Measurements from ENCODE around the gene GC. TPM values are rescaled to one million over a fixed set of nuclear protein-coding genes. Genes with fewer than 3 reads are reported as not detected.

The GC gene
- total RNA-seq, 1 donor from 2014 or later, result 0.86 TPM

DNA sequence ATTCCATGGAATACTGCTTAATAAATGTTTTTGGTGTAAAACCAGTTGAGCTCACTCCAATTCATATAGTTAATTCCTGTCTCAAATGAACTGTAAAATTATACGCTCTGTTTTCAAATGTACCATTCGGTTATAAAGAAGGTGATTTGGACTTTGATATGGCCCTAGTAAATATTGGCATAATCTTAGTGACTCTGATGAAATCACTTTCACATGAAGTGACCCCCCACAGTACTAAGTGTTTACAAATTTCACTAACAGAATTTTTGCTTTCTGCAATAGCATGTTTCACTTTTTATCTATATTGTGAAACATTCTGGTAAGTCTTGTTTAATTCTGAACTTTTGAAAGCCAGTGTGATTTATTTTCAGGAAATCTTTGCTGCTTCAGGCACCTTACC lies 10.9 kb downstream of the GC start:
- H3K27ac ChIP-seq, result no peak overlapping the region
- H3K4me3 ChIP-seq, result no peak overlapping the region
- TF ChIP-seq, protein P1, sequence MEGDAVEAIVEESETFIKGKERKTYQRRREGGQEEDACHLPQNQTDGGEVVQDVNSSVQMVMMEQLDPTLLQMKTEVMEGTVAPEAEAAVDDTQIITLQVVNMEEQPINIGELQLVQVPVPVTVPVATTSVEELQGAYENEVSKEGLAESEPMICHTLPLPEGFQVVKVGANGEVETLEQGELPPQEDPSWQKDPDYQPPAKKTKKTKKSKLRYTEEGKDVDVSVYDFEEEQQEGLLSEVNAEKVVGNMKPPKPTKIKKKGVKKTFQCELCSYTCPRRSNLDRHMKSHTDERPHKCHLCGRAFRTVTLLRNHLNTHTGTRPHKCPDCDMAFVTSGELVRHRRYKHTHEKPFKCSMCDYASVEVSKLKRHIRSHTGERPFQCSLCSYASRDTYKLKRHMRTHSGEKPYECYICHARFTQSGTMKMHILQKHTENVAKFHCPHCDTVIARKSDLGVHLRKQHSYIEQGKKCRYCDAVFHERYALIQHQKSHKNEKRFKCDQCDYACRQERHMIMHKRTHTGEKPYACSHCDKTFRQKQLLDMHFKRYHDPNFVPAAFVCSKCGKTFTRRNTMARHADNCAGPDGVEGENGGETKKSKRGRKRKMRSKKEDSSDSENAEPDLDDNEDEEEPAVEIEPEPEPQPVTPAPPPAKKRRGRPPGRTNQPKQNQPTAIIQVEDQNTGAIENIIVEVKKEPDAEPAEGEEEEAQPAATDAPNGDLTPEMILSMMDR (IDR thresholded peaks at IDR 0.05), result no peak
- no peak for DNase-seq
- peak in 1 of 2 donors; percentile 65 for ATAC-seq
- H3K36me3 ChIP-seq, result no peaks in the 10 kb centered on the region
- intact Hi-C loops (cut with DNase I), result no loop called here
- no peaks in the 10 kb centered on the region for H3K9me3 ChIP-seq
- no peaks in the 10 kb centered on the region for H3K4me1 ChIP-seq
- H3K27me3 ChIP-seq (ENCODE audit: low read depth), result no peaks in the 10 kb centered on the region

DNA sequence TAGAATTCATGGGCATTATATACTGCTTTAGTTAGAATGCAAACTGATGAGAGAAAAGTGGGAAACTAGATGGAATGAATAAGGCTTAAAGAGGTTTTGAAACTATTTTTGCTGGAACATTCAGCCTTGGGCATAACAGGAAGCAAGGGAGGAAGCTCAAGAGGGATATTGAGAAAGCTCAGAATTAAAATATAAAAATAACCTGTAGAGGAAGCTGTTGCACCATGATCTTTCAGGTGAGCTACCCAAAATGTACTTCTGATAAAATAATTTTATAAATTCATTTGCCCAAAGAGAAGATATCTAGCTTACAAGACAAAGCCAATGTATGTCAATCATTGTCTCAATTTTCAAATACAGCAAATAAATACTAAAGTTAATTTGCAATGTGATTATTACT lies 11.3 kb downstream of the GC start:
- Histone ChIP-seq H3K27me3 (ENCODE audit: low read depth) (no peaks in the 10 kb centered on the region), H3K4me1 (no peaks in the 10 kb centered on the region), H3K4me3 (no peak overlapping the region), H3K27ac (no peak overlapping the region), H3K36me3 (no peaks in the 10 kb centered on the region), H3K9me3 (no peaks in the 10 kb centered on the region)
- DNase-seq, result no peak
- TF ChIP-seq, protein P1 (IDR thresholded peaks at IDR 0.05), result peak; percentile 29
- ATAC-seq, result peak in 1 of 2 donors; percentile 72
- intact Hi-C loops (cut with DNase I), result no loop called here

DNA sequence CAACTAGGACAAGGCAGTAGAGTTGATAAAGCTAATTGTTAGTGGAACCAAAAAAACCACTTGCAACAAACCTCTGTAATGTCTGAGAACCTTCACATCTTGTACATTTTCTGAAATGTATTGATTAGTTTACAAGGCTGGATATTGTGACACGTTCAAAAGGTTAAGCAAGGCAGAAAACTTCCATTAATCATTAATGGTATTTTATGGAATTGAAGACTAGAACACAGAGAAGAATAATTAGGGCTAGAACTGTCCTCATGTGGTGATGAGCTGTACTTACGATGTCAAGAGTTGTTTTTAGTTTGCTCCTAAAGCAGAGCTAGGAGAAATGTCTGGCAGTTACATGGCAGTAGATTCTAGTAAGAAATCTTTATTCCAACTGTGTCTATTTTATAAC lies 12.3 kb downstream of the GC start:
- Histone ChIP-seq H3K4me1 (no peaks in the 10 kb centered on the region), H3K9me3 (no peaks in the 10 kb centered on the region), H3K4me3 (no peak overlapping the region), H3K27me3 (ENCODE audit: low read depth) (no peaks in the 10 kb centered on the region), H3K27ac (no peak overlapping the region), H3K36me3 (no peaks in the 10 kb centered on the region)
- DNase-seq (no peak), ATAC-seq (no peak)
- intact Hi-C loops (cut with DNase I), result no loop called here
- TF ChIP-seq, protein P1 (IDR thresholded peaks at IDR 0.05), result no peak

DNA sequence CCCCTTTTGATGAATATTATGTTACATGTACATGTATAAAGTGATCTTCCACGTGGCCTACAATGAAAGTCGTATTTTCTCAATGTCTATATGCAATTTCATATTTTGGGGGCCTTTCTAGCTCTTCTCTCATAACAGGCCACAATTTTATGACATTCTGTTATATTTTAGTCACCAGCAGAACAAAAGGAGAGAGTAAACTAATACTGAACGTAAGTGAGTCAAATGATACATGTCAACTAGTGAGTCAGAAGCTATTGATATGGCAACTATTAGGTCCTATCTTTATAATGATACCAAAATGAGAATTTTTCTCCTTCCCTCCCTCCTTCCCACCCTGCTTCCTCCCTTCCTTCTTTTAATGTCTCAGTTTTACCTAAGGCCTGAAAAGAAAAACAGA lies 14.4 kb downstream of the GC start:
- no peak for DNase-seq
- Histone ChIP-seq H3K4me1 (no peaks in the 10 kb centered on the region), H3K36me3 (no peaks in the 10 kb centered on the region), H3K27ac (no peak overlapping the region), H3K9me3 (no peaks in the 10 kb centered on the region), H3K27me3 (ENCODE audit: low read depth) (no peaks in the 10 kb centered on the region), H3K4me3 (no peak overlapping the region)
- intact Hi-C loops (cut with DNase I), result no loop called here
- TF ChIP-seq, protein P1 (IDR thresholded peaks at IDR 0.05), result no peak
- ATAC-seq, result no peak

DNA sequence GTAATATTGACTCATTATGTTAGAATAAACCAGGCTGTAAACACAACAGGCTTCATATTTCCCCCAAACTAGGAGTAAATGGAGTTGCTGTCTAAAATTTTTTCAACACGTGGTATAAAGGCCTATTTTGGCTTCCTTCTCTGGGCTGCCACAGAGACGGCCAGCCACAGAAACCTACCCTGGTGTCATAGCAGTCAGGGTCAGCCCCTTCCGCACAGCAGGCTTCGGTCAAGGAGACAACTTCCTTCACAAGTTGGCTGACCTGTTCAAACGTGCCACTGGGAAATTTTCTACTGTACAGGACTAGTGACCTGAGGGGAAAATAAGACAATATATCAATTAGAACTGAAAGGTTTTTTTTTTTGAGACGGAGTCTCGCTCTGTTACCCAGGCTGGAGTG lies 15.8 kb downstream of the GC start:
- ATAC-seq, result no peak
- intact Hi-C loops (cut with DNase I), result no loop called here
- TF ChIP-seq, protein P1 (IDR thresholded peaks at IDR 0.05), result no peak

More for the DNA sequence above, 15.8 kb downstream of the GC start:
- no peak overlapping the region for H3K4me3 ChIP-seq
- H3K27me3 ChIP-seq (ENCODE audit: low read depth), result no peaks in the 10 kb centered on the region
- no peaks in the 10 kb centered on the region for H3K9me3 ChIP-seq
- H3K4me1 ChIP-seq, result no peaks in the 10 kb centered on the region
- DNase-seq, result no peak
- H3K36me3 ChIP-seq, result no peaks in the 10 kb centered on the region
- no peak overlapping the region for H3K27ac ChIP-seq
